Measurements from ENCODE around the gene PDHB. TPM values are rescaled to one million over a fixed set of nuclear protein-coding genes. Genes with fewer than 3 reads are reported as not detected.
A peak's percentile ranks its signal among the peaks of the same experiment; 100 is the strongest.

Gene PDHB
- total and polyA plus RNA-seq, 4 donors: 81.7 to 110 (median 108) TPM

DNA sequence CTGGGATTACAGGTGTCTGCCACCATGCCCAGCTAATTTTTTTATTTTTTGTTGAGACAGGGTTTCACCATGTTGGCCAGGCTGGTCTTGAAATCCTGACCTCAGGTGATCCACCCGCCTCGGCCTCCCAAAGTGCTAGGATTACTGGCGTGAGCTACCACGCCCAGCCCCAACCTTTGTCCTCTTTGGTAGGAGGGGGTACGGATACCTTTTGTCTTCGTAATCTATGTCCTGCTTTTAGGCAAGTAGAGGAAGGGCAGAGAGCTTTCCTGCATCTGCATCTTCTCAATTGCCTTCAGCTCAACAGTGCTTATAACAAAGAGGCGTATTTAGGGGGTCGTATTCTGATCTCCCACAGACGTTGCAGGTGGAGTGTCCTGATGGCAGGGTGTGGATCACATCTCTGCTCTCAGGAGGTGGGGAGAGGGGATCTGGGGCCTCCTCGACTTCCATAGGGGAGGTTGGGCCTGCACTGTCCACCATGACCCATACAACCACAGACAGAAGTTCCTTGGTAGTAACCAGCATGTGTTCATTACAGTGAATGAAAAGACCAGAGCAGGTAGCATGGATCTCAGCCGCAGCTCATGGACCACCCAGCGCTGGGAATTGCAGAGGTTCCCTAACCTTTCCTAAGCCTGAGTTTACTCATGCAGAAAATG lies 36.9 kb upstream of the PDHB start:
- no peak for DNase-seq (ENCODE audit: low read depth in 4 of 6, low spot score in 6 of 6)

DNA sequence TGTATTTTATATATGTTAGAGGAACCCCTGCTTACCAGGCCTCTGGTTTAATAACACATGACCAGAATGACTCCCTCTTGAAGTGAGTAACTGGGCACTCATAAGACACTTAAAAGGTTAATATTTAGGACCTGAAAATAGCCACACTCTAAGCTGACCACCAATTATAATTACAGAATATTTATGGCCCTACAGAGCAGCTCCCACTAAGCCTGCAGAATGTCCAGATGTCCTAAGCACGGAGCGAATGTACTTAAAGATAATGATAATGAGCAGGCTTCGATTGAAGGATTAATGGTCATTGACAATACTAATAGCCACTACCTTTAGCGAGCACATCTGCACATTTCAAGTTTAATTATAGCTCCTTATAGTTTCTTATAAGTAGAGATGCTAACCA lies 35.5 kb upstream of the PDHB start:
- Histone ChIP-seq H3K9me3 (ENCODE audit: control insufficient read depth, insufficient read depth, low read length) (no peaks in the 10 kb centered on the region), H3K27ac (ENCODE audit: low read depth, low read length) (no peak overlapping the region), H3K4me3 (ENCODE audit: low read depth, low read length) (no peak overlapping the region), H3K27me3 (ENCODE audit: control insufficient read depth, insufficient read depth, low read length) (no peaks in the 10 kb centered on the region), H3K4me1 (ENCODE audit: control insufficient read depth, insufficient read depth, low read length) (no peaks in the 10 kb centered on the region), H3K36me3 (ENCODE audit: control insufficient read depth, insufficient read depth, low read length) (no peaks in the 10 kb centered on the region)
- DNase-seq (ENCODE audit: low read depth in 4 of 6, low spot score in 6 of 6): peak in 1 of 6 donors; percentile 37
- WGBS (ENCODE audit: insufficient coverage): no CpG with 5 or more reads among the region's 4 CpGs

More for the DNA sequence above, 36.9 kb upstream of the PDHB start:
- WGBS (ENCODE audit: insufficient coverage): 79% methylated on average over 4 of the region's 12 CpGs
- Histone ChIP-seq H3K27me3 (ENCODE audit: control insufficient read depth, insufficient read depth, low read length) (no peaks in the 10 kb centered on the region), H3K4me1 (ENCODE audit: control insufficient read depth, insufficient read depth, low read length) (no peaks in the 10 kb centered on the region), H3K4me3 (ENCODE audit: low read depth, low read length) (no peak overlapping the region), H3K9me3 (ENCODE audit: control insufficient read depth, insufficient read depth, low read length) (no peaks in the 10 kb centered on the region), H3K36me3 (ENCODE audit: control insufficient read depth, insufficient read depth, low read length) (no peaks in the 10 kb centered on the region), H3K27ac (ENCODE audit: low read depth, low read length) (no peak overlapping the region)

DNA sequence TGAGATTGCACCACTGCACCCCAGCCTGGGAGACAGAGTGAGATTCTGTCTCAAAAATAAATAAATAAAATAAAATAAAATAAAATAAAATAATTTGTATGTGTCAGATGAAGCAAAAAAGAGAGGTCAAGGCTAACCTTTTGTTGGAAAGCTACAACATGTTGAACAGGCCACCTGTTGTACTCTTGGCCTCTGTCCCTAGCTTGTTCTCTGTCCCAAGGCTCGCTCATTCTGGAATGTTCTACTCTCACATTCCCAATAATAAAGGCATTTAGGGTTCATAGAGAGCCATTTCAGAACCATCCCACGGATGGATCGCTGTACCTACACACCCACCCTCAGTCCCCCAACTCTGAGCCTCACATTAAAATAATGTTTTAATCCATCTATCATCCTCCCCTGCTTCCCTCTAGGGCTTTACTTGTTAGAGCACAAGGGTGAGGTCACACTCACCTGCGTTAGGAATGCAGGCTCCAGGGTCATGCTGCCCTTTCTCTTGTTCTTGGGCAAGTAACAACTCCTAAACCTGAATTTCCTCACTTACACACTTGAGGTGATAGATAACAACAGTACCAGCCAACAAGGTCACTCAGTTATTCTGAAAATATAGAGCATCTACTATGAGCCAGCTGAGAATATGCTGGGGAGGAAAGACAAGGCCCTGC lies 33.4 kb upstream of the PDHB start:
- no peak for DNase-seq (ENCODE audit: low read depth in 4 of 6, low spot score in 6 of 6)
- H3K27me3 ChIP-seq (ENCODE audit: control insufficient read depth, insufficient read depth, low read length): no peaks in the 10 kb centered on the region
- no peak overlapping the region for H3K4me3 ChIP-seq (ENCODE audit: low read depth, low read length)
- 82% methylated on average over 4 of the region's 4 CpGs for WGBS (ENCODE audit: insufficient coverage)
- H3K27ac ChIP-seq (ENCODE audit: low read depth, low read length): no peak overlapping the region
- no peaks in the 10 kb centered on the region for H3K36me3 ChIP-seq (ENCODE audit: control insufficient read depth, insufficient read depth, low read length)
- H3K9me3 ChIP-seq (ENCODE audit: control insufficient read depth, insufficient read depth, low read length): no peaks in the 10 kb centered on the region
- peaks cover 5% of the 10 kb centered on the region for H3K4me1 ChIP-seq (ENCODE audit: control insufficient read depth, insufficient read depth, low read length)

- Histone ChIP-seq H3K27me3 (ENCODE audit: control insufficient read depth, insufficient read depth, low read length) (no peaks in the 10 kb centered on the region), H3K4me3 (ENCODE audit: low read depth, low read length) (no peak overlapping the region), H3K4me1 (ENCODE audit: control insufficient read depth, insufficient read depth, low read length) (peaks cover 5% of the 10 kb centered on the region), H3K9me3 (ENCODE audit: control insufficient read depth, insufficient read depth, low read length) (no peaks in the 10 kb centered on the region), H3K36me3 (ENCODE audit: control insufficient read depth, insufficient read depth, low read length) (no peaks in the 10 kb centered on the region), H3K27ac (ENCODE audit: low read depth, low read length) (no peak overlapping the region)
- WGBS (ENCODE audit: insufficient coverage): 100% methylated on average over 2 of the region's 3 CpGs
- no peak for DNase-seq (ENCODE audit: low read depth in 4 of 6, low spot score in 6 of 6)
Observed at GRCh38 chr3:58464866-58465265, 31.2 kb upstream of the PDHB start.

DNA sequence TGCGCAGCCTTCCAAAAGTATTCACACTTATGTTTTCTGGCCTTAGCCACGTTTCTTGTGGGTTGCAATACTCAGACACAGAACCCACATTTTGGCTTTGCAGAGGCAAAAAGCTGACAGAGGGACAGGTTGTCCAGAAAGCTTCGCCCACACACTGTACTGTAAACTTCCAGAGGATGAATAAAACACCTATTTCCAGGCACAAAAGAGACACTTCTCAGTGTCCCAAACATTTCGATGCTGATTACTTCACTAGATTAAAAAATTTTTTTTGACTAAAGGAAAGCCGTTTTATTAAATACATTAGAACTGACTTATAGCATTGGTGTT lies 30.3 kb upstream of the PDHB start:
- Histone ChIP-seq H3K27me3 (ENCODE audit: control insufficient read depth, insufficient read depth, low read length) (no peaks in the 10 kb centered on the region), H3K9me3 (ENCODE audit: control insufficient read depth, insufficient read depth, low read length) (no peaks in the 10 kb centered on the region), H3K36me3 (ENCODE audit: control insufficient read depth, insufficient read depth, low read length) (no peaks in the 10 kb centered on the region), H3K4me3 (ENCODE audit: low read depth, low read length) (no peak overlapping the region), H3K4me1 (ENCODE audit: control insufficient read depth, insufficient read depth, low read length) (peaks cover 5% of the 10 kb centered on the region), H3K27ac (ENCODE audit: low read depth, low read length) (no peak overlapping the region)
- WGBS (ENCODE audit: insufficient coverage): 33% methylated on average over 3 of the region's 5 CpGs
- DNase-seq (ENCODE audit: low read depth in 4 of 6, low spot score in 6 of 6): no peak

DNA sequence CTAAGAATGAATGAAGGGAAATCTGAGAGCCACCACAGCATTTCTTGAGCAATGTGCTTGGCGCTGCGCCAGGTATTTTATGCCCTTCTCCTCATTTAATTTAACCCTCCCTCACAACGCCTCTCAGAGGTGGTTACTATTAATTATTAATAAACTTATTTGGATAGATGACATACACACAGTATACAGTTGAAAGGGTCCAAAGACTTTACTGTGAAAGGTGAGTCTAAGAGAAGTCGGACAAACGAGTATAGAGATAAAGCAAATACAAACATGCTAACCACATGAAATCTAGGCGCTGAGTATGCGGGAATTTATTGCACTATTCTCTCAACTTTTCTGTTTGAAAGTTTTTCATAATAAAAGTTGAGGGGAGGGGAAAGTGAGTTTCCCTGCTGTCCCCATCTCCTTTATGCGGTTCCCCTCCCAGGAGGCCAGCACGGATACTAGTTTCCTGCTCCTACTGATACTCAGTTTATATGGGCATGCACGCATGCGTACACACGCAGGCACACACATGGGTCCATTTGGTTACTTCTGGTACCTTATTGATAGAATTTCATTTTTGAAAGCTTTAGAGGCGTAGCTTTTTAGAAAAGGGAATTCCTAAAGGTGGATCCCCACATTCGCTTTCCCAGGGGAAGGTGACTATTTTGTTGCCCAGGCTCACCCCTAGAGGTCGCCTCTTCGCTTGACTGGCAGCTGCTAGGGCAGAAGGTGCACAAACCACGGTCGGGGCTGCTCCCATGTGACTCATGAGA lies 29.7 kb upstream of the PDHB start:
- Histone ChIP-seq H3K27me3 (ENCODE audit: control insufficient read depth, insufficient read depth, low read length) (no peaks in the 10 kb centered on the region), H3K36me3 (ENCODE audit: control insufficient read depth, insufficient read depth, low read length) (no peaks in the 10 kb centered on the region), H3K27ac (ENCODE audit: low read depth, low read length) (no peak overlapping the region), H3K4me3 (ENCODE audit: low read depth, low read length) (no peak overlapping the region), H3K9me3 (ENCODE audit: control insufficient read depth, insufficient read depth, low read length) (no peaks in the 10 kb centered on the region), H3K4me1 (ENCODE audit: control insufficient read depth, insufficient read depth, low read length) (peaks cover 5% of the 10 kb centered on the region)
- WGBS (ENCODE audit: insufficient coverage): 18% methylated on average over 8 of the region's 18 CpGs
- peak in 2 of 6 donors; percentile 63 to 70 for DNase-seq (ENCODE audit: low read depth in 4 of 6, low spot score in 6 of 6)

DNA sequence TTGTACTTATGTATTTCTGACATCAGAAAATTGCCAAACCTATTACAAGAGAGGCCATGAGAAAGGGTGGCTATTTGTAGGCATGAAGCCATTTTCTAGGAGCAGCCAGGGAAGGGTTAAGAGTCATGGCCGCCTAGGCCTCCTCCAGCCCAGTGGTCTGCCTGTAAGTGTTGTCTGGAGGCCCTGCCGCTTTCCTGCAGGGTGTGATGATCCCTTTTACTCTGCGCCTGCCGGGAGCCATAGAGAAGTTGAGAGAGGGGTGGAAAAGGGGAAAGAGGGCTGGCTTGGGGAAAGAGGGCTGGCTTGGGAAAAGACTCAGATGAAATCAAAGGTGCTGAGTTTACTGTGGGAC lies 29.2 kb upstream of the PDHB start:
- Histone ChIP-seq H3K4me1 (ENCODE audit: control insufficient read depth, insufficient read depth, low read length) (peaks cover 5% of the 10 kb centered on the region), H3K36me3 (ENCODE audit: control insufficient read depth, insufficient read depth, low read length) (no peaks in the 10 kb centered on the region), H3K27me3 (ENCODE audit: control insufficient read depth, insufficient read depth, low read length) (no peaks in the 10 kb centered on the region), H3K4me3 (ENCODE audit: low read depth, low read length) (no peak overlapping the region), H3K9me3 (ENCODE audit: control insufficient read depth, insufficient read depth, low read length) (no peaks in the 10 kb centered on the region), H3K27ac (ENCODE audit: low read depth, low read length) (no peak overlapping the region)
- no peak for DNase-seq (ENCODE audit: low read depth in 4 of 6, low spot score in 6 of 6)
- 51% methylated on average over 4 of the region's 4 CpGs for WGBS (ENCODE audit: insufficient coverage)

- peaks cover 5% of the 10 kb centered on the region for H3K4me1 ChIP-seq (ENCODE audit: control insufficient read depth, insufficient read depth, low read length)
- DNase-seq (ENCODE audit: low read depth in 4 of 6, low spot score in 6 of 6): no peak
- H3K27ac ChIP-seq (ENCODE audit: low read depth, low read length): no peak overlapping the region
- peaks cover 2% of the 10 kb centered on the region for H3K9me3 ChIP-seq (ENCODE audit: control insufficient read depth, insufficient read depth, low read length)
- H3K27me3 ChIP-seq (ENCODE audit: control insufficient read depth, insufficient read depth, low read length): no peaks in the 10 kb centered on the region
- no peaks in the 10 kb centered on the region for H3K36me3 ChIP-seq (ENCODE audit: control insufficient read depth, insufficient read depth, low read length)
- no peak overlapping the region for H3K4me3 ChIP-seq (ENCODE audit: low read depth, low read length)
- no CpG with 5 or more reads among the region's 4 CpGs for WGBS (ENCODE audit: insufficient coverage)
Observed at GRCh38 chr3:58459160-58459559, 25.5 kb upstream of the PDHB start.

DNA sequence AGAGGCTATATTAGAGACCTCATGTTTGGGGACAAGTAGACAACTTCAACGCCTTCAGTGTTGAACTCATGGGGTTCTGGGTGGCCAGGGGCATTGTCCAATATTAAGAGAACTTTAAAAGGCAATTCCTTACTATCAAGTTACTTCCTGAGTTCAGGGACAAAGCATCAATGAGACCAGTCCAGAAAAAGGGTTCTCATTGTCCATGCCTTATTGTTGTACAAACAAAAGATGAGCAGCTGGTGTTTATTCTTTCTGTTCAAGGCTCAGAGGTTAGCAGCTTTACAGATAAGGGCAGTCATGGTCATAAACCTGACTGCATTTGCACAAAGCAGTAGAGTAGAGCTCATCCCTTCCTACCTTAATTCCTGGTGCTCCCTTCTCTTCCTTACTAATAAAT lies 18.5 kb upstream of the PDHB start:
- no CpG with 5 or more reads among the region's 1 CpG for WGBS (ENCODE audit: insufficient coverage)
- Histone ChIP-seq H3K36me3 (ENCODE audit: control insufficient read depth, insufficient read depth, low read length) (no peaks in the 10 kb centered on the region), H3K27ac (ENCODE audit: low read depth, low read length) (no peak overlapping the region), H3K27me3 (ENCODE audit: control insufficient read depth, insufficient read depth, low read length) (no peaks in the 10 kb centered on the region), H3K4me1 (ENCODE audit: control insufficient read depth, insufficient read depth, low read length) (no peaks in the 10 kb centered on the region), H3K9me3 (ENCODE audit: control insufficient read depth, insufficient read depth, low read length) (peaks cover 2% of the 10 kb centered on the region), H3K4me3 (ENCODE audit: low read depth, low read length) (no peak overlapping the region)
- no peak for DNase-seq (ENCODE audit: low read depth in 4 of 6, low spot score in 6 of 6)

Data from spinal cord (tissue), 10 donors.